ENCODE results near the gene MAPK9.
"Not testable (repeated sequence)": the region's sequence is repeated elsewhere in the genome, so short reads cannot be mapped to it uniquely, and the experiment has no call there.

The MAPK9 gene

DNA sequence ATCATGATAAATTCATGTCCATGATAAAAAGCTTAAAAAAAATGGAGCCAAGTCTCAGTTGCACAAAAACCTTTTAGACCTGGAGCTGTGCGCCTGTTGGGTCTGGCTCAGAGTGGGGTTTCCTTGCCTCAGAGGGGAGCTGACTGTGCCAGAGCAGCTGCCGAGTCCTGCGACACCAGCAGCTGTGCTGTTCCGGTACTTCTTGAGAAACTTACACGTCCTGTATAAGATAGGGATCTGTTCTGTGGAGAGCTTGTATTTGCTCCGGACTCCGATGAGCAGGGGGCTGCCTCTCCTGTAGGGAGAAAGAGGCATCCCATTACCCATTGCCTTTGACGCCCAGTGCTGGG, 32.7 kb upstream of the MAPK9 start:
- DNase-seq, result no peak

DNA sequence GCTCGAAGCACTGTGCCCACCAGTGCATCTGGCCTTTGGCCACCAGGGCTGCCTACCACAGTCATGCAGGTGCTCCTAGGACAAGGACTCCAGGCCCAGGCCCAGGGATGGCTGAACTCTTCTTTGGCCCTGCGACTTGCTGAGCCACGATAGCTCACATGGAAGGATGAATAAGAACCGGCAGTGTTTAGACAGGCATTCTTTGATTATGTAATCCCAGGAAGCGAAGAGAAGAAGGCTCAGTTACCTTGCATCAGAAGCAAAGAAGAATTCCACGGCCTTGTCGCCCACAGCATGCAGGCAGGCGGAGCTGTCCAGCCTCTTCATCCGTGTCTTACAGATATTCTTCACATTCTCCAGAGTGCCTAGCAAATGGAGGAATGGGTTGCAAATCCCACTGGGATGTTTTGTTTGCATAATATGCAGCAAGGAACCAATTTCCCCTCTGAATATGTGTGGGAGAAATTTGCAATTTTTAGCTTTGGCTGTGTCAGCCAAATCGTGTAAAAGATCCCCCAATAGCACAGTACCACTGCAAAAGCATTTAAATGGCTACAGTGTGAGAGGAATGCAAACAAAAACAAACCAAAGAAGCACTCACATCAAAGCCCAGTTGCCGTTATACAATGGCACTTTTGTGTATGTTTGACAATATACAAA, 32.2 kb upstream of the MAPK9 start:
- no peak for DNase-seq

DNA sequence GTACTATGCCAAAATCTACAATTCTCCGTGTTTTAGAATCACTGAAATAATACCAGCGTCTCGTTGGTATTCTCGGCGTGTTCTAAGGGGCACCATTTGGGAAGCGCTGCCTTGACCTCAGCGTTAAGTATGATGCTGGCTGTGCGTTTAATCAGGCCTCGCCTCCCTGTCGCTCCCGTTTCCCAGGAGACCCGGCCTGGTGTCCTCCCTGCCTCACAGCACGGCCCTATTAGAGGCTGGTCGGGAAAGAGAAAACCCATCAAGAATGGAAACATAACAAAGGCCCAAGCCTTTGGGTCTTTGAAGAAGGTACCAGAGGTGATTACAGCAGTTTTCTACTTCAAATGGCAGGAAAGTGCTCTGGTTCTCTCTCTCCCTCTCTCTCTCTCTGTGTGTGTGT, 31.3 kb upstream of the MAPK9 start:
- DNase-seq, result no peak

DNA sequence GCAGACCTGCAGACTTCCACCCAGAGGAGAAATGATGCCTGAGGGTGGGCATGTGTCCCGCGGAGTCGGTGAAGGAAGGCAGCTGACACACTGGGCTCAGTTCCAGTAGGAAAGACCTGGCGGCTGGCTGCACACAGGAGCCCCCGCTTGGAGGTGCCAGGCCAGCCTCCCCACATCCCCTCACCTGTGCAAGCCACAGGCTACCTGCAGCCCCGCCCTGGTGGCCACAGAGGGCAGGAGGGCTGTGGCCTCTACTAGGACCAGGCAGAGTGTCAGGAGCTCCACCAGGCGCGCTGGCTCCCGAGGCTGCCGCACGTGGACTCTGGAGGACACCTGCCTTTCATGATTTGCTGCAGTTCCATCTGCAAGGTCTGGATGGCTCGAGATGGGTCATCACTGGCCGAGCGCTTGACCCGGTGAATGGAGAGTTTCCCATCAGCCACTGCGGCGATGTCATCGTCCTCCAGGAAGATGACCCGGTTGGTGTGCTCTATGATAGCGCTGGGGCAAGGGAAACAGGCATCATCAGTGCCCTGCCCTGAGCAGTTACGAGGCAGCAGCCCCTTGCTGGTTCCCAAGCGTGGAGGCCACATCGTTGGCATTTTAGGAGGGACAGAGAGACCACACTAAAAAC, 26.7 kb upstream of the MAPK9 start:
- DNase-seq, result no peak

GRCh38 chr5:180316586-180316985, 24.7 kb upstream of the MAPK9 start:
- DNase-seq, result no peak

DNA sequence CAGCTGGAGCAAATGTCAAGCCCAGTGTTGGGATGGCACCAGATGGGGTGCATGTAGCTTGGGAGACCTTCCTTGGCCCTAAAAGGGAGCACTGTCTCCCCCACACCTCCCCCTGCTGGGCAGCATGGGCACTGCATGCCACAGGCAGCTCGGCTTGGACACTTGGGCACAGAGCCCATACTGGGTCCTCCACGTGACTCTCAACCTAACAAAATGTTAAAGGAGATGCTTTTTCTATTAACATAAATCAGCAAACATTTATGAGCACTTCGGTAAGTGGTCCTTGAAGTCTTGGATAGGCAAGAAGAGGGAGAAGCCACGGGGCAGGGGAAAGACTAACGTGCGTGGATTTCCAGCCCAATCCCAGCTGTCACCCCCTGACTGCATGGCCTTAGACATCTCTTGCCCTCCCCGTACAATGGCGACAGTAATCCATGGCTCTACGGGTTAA, 23.9 kb upstream of the MAPK9 start:
- peak; percentile 91 for DNase-seq

DNA sequence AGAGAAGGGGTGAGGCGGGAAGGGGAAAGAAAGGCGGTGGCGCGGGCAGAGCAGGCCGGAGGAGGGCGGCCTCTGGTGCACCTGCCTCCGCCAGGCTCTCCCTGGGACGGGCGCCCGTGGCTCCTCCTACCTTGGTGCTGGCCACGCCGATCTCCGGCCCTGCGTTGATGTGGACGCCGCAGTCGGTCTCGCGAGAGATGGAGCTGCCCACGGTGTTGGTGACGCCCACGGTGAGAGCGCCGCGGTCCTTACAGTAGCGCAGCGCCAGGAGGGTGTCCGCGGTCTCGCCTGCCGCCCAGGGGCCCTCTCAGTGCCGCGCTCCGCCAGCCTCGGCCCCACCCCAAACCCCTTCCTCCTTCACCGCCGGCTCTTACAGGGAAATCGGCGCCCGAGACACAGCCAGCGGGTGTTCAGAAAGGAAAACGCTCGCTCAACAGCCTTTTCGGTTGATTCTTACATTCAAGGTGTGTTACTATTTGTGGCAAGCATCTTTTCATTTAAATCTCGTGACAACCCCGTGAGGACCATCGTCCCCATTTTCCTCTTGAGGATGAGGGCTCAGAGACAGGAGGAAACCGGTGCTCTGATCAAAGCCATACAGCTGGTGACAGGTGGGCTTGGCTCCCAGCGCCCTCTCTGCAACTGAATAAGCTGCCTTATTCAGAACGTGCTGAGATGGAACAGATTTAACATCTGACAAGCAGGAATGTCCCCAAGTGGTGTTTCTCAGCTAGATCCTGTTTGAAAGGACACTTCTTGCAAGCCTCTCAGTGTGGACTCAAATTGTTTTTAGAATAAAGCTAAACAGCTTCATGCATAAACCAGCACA, 22.0 kb upstream of the MAPK9 start:
- DNase-seq, result peak; percentile 84

DNA sequence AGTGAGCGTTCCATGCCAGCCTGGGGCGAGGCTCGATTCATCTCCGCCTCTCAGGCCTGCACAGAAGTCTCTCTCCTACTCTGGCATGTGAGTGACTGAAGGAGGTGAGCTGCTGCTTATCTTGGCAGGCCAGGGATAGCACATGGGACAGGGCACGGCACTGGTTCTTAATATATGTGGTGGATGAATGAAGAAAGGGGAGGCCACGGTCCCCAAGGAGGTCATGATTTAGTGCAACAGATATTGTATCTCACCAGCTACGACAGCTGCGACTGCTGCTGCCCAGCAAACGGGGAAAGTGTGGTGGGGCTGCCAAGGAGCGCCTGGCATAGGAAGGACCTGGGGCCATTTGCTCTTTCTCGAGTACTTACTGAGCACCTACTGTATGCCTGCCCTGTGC, 19.3 kb upstream of the MAPK9 start:
- no peak for DNase-seq

DNA sequence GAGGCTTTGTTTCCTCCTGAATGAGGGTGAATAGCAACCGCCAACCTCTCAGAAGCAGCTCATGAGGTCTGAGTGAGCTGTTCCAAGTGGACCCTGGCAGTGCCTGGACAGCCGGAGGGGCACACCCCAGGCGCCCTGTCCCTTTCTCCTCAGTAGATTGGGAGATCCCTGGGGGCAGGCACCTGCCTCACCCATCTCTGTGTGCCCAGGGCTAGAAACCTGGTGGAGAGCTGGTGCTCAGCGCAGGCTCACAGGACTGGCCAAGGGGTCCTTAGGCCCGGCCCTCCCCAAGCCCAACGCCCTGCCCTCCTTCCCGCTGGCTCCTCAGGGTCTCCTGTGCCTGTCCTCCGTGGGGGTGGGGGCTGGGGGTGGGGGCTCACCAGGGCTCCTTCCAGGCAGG, 14.9 kb upstream of the MAPK9 start:
- no peak for DNase-seq

GRCh38 chr5:180305481-180305880, 13.6 kb upstream of the MAPK9 start:
- DNase-seq, result no peak

DNA sequence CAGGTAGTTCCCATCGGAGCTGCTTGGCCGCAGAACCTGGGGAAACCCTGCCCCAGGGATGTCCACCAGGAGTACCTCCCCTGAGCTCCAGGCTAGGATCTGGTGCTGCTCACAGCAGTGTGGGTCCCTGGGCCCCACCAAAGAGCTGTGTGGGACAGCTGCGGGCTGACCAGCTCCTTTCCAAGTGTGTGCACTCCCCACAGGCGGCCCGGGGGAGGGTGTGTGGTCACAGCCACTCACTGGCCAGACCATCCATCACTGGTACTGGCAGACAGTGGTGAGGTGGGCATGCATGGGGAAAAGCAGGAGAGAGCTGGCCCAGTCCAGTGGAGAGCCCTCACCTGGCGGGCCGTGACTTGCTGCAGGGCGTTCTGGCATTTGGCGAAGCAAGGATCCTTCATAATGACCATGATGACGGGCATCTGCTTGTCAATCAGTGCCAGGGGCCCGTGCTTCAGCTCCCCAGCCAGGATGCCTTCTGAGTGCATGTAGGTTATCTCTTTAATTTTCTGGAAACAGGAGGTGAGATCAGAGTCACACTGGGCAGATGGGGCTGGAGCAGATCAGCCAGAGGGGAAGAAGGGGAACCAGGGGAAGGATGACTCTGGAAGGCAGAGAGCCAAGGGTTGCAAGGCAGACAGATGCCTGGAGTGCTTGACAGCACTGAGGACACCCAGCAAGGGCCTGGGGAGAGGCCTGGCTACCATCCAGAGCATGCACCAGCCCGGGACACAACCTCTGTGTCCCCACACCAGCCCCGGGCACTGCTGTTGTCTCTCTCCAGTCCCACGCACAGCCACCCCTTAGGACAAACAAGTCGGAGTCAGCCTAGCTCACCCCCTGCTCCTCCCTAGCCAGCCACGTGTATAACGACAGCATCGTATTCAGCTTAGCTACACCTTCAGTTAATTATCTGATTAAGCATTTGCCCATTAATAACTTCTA, 12.8 kb upstream of the MAPK9 start:
- DNase-seq, result no peak

DNA sequence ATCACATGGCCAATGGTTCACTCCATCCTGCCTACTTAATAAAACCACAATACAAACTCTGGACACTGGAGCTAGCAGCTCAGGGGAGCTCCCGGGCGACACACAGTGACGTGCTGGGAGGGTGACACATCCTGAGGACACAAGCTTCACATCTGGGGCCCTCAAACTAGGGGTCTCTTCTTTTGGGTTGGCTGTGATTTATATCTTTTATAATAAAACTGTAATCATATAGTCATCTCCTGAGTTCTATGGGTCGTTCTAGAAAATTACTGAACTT, 12.1 kb upstream of the MAPK9 start:
- no peak for DNase-seq

GRCh38 chr5:180303226-180304015, 11.5 kb upstream of the MAPK9 start:
- no peak for DNase-seq

GRCh38 chr5:180302256-180302655, 10.4 kb upstream of the MAPK9 start:
- no peak for DNase-seq

DNA sequence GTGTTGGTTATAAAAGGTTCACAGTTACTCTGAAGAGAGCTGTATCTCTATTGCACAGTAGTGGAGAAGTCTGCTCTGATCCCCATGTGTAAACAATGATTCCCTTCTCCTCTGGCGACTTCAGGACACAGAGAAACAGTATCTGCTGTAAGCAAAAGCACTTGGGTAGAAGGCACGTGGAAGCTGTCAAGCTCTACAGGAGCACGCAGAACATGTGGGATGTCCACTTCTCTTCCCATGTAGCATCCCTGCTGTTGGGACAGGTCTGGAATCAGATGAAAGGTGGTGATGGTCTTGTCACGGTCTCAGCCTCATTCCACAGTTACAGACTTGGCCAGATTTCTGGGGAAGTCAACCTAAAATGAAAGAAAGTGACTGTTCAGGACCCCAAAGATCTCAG, 9.4 kb upstream of the MAPK9 start:
- no peak for DNase-seq

DNA sequence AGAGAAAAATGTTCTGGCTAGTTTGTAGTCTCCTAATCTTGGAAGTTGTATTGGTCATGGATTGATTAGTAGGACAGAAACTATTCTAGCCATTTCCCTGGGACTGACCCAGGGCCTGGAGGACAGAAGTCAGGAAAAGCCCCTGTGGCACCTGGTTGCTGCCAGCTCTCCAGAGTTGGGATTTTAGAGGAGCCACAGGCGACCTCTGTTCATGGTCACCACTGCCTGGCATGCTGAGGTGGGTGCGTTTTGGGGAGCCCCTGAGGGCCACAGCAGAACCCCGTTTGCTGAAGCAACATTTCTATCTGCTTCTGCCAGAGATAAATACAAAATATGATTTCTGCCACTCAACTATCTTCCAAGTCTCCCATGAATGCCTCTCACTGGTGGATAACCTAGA, 7.6 kb upstream of the MAPK9 start:
- DNase-seq, result no peak

DNA sequence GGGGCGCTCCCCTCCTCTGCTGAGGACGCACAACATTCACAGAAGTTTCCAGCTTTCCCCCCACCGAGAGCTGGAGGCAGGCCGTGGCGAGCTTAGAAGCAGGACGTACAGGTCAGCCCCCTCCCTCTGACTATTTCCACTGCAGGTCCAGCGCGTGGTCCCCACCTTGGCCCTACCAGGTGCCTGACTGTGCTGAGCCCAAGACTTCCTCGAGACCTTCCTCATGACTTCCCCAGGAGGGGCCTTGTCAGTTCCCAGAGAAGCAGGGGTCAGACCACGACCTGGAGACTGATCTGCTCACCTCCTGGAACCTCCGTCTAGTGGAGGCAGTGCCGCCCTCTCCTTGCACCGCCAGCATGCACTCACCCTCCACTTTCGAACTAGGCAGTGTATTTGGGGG, 7.1 kb upstream of the MAPK9 start:
- DNase-seq, result not testable (repeated sequence)

DNA sequence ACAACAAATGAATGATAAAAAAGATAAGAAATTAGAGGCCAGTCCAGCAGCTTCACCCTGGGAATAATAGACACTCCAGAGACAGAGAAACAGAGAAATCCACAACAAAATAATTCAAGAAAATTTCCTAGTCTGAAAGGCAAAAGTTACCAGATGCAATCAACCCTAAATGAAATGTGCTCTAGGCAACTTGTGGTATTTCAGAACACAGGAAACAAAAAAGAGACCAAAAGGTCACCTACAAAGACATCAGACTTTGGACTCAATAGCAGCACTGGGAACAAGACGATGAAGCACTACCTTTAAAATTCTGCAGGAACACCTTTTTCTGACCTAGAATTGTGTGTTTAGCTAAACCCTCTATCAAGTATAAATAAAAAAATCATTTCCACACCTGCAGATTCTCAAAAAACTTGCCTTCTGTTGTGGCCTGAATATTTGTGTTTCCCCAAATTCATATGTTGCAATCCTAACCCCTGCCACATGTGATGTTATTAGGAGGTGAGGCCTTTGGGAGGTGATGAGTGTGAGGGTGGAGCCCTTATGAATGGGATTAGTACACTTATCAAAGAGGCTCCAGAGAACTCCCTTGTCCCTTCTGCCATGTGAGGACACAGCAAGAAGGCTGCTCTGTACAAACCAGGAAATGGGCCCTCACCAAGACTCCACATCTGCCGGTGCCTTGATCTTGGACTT, 5.9 kb upstream of the MAPK9 start:
- DNase-seq, result no peak

DNA sequence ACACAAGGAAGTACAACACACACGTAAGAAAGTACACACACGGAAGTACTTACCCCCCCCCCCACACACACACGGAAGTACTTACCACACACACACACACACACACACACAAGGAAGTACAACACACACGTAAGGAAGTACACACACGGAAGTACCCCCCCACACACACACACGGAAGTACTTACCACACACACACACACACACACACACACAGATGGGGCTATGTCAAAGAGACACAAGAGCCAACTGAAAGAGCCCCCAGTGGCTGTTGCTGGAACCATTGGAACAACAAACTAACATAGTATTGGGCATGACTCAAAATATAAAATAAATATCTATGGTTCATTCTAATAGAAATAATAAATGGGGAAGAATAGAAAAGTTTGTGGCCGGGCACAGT, 4.9 kb upstream of the MAPK9 start:
- no peak for DNase-seq

- DNase-seq, result no peak
Observed at GRCh38 chr5:180294913-180295555, 3.2 kb upstream of the MAPK9 start.

- no peak for DNase-seq
Observed at GRCh38 chr5:180294411-180294810, 2.5 kb upstream of the MAPK9 start.

Data from stimulated activated CD8-positive, alpha-beta memory T cell treated with anti-CD3 and anti-CD28 coated beads, Interleukin-4, amount 100 ng/mL, for 48 hours (primary cell).